Gastroesophageal sphincter (tissue), 4 donors: Measurements from ENCODE around the gene SNCB. TPM values are rescaled to one million over a fixed set of nuclear protein-coding genes. Genes with fewer than 3 reads are reported as not detected.

Experiments
- ATAC-seq: fragments of 150-250 bp; one replicate; pipeline ENCODE4 v1.9.1; 2016; ENCODE audit warnings: mild to moderate bottlenecking, moderate library complexity
- H3K27ac ChIP-seq, 4 donors: fragments of 200-600 bp; sonication (generic) in 3 of 4; 1 replicate in 3 of 4; 2 replicates in 1 of 4; pipeline ENCODE4 v1.5.1; 2016 to 2019
- H3K27me3 ChIP-seq: fragments of 200-600 bp; sonication (generic); one replicate; pipeline ENCODE4 v1.5.1; 2019
- H3K36me3 ChIP-seq, 2 donors: fragments of 200-600 bp; sonication (generic); one replicate each; pipeline ENCODE4 v1.5.1; 2019; ENCODE audit warnings: control low read depth in 1 of 2
- H3K4me1 ChIP-seq, 3 donors: fragments of 200-600 bp; sonication (generic); 1 replicate in 2 of 3; 2 replicates in 1 of 3; pipeline ENCODE4 v1.5.1; 2016 to 2019; ENCODE audit warnings: control low read depth in 2 of 3
- H3K4me3 ChIP-seq, 2 donors: fragments of 200-600 bp; sonication (generic); one replicate each; pipeline ENCODE4 v1.5.1; 2019; ENCODE audit warnings: mild to moderate bottlenecking in 1 of 2, moderate library complexity in 1 of 2
- H3K9me3 ChIP-seq, 3 donors: fragments of 200-600 bp; sonication (generic); one replicate each; pipeline ENCODE4 v1.5.1; 2017 to 2019; ENCODE audit warnings: control low read depth in 2 of 3
- EP300 ChIP-seq: sonication (generic); formaldehyde crosslinking; IDR thresholded peaks from one replicate; pipeline ENCODE4 v1.6.1; 2017; ENCODE audit warnings: antibody characterized with exemption, mild to moderate bottlenecking
- POLR2A ChIP-seq, 2 donors: fragments of 450-650 bp; IDR thresholded peaks; one replicate each; pipeline ENCODE4 v1.6.1; 2017; ENCODE audit warnings: antibody characterized with exemption in 2 of 2, mild to moderate bottlenecking in 2 of 2, moderate library complexity in 1 of 2
- POLR2AphosphoS5 ChIP-seq: sonication (generic); formaldehyde crosslinking; IDR thresholded peaks from one replicate; pipeline ENCODE4 v1.6.1; 2017; ENCODE audit warnings: antibody characterized with exemption
- WGBS, 2 donors: methylation state at CpG; one replicate each; pipeline ENCODE4 v1.1.5; 2018; ENCODE audit warnings: low coverage in 1 of 2; 5-methylcytosine and 5-hydroxymethylcytosine counted together
- total RNA-seq, 4 donors: library from RNA; depleted of rRNA; stranded (reverse); fragments of >200 nt; gene quantifications; one replicate each; pipeline ENCODE4 v1.1.0, GENCODE V29; 2016
- TF ChIP-seq, protein P1 (sequence below), 4 experiments: fragments of 200-600 bp in 2 of 4; fragments of 450-650 bp in 2 of 4; sonication (generic) in 1 of 4; IDR thresholded peaks; one replicate each; pipeline ENCODE4 v1.5.1; 2017 to 2019; ENCODE audit warnings: antibody characterized with exemption in 4 of 4, mild to moderate bottlenecking in 2 of 4, moderate library complexity in 2 of 4

SNCB gene
- total RNA-seq, 4 donors from 2014 or later = not detected

DNA sequence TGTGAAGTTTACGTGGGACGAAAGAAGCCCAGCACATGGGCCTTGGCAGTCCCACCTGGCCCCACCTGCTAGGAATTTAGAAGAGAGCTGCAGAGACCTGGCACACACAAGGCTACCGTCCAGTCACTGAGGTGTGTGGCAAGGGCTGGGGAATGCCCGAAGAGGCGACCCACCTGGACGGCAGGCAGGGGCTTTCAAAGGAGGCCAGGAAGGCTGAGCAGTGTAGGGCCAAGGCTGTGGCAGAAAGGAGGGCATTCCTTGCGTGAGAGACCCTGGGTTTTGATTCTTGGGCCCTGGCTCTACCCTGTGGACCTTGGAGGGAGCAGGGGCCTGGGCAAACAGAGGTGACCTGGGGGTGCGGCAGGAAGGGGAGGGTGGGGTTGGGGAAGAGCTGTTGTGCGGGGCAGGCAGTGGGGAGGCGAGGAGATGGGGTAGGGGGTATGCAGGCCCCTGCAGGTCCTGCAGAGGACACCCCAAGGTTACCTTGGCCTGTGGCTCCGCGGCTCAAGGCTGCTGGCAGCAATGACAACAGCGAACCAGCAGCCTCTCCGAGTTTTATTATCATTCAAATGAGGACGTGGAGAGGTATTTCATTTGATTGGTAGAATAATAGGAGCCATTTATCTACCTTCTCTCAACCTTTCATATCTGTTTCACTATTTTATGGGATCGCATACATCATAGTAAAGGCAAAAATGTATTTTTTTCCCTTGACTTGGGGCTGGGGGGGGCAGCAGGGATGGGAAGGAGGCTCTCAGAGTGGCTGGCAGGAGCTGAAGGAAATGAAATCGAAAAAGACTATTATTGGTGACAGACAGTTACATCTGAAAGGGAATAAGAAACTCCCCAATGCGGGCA, 41.8 kb upstream of the SNCB start:
- no peaks in the 10 kb centered on the region for H3K4me1 ChIP-seq
- no peak overlapping the region for H3K27ac ChIP-seq
- no peak for ATAC-seq
- H3K9me3 ChIP-seq = no peaks in the 10 kb centered on the region
- no peak overlapping the region for H3K4me3 ChIP-seq
- H3K36me3 ChIP-seq = no peaks in the 10 kb centered on the region
- H3K27me3 ChIP-seq = peaks cover 66% of the 10 kb centered on the region
- TF ChIP-seq POLR2AphosphoS5 (no peak), EP300 (no peak), POLR2A (IDR thresholded peaks at IDR 0.05) (no peak)
- TF ChIP-seq, protein P1, sequence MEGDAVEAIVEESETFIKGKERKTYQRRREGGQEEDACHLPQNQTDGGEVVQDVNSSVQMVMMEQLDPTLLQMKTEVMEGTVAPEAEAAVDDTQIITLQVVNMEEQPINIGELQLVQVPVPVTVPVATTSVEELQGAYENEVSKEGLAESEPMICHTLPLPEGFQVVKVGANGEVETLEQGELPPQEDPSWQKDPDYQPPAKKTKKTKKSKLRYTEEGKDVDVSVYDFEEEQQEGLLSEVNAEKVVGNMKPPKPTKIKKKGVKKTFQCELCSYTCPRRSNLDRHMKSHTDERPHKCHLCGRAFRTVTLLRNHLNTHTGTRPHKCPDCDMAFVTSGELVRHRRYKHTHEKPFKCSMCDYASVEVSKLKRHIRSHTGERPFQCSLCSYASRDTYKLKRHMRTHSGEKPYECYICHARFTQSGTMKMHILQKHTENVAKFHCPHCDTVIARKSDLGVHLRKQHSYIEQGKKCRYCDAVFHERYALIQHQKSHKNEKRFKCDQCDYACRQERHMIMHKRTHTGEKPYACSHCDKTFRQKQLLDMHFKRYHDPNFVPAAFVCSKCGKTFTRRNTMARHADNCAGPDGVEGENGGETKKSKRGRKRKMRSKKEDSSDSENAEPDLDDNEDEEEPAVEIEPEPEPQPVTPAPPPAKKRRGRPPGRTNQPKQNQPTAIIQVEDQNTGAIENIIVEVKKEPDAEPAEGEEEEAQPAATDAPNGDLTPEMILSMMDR (IDR thresholded peaks at IDR 0.05) = no peak
- 37 to 67% methylated on average over 5 to 6 of the region's 18 CpGs for WGBS, 2 donors

DNA sequence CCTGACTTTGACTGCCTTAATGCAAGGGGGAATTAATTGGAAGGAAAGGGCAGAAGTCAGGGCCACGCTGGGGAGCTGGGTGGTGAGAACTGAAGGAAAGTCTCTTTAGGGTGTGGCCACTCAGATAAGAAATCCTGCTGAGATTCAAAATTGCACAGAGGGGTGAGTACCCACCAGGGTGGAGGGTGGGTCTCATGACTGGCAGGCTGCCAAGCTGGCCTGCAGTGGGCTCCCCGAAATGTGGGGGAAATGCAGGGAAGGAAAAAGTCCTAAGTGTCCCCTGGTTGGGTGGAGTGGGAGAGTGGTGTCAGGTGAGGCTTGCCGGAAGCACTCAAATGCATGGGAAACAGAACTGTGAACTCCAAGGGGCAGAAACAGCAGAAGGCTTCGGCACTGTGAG, 41.1 kb upstream of the SNCB start:
- no peak for ATAC-seq
- no peak overlapping the region for H3K4me3 ChIP-seq
- H3K27ac ChIP-seq = no peak overlapping the region
- WGBS, 2 donors = 38% methylated on average over 2 of the region's 4 CpGs; no CpG with 5 or more reads in 1 of the 2 donors
- no peaks in the 10 kb centered on the region for H3K36me3 ChIP-seq
- TF ChIP-seq, protein P1 (IDR thresholded peaks at IDR 0.05) = no peak
- TF ChIP-seq POLR2A (IDR thresholded peaks at IDR 0.05) = no peak
- TF ChIP-seq POLR2AphosphoS5 = no peak
- no peak for TF ChIP-seq EP300
- peaks cover 61% of the 10 kb centered on the region for H3K27me3 ChIP-seq
- no peaks in the 10 kb centered on the region for H3K4me1 ChIP-seq
- H3K9me3 ChIP-seq = no peaks in the 10 kb centered on the region

DNA sequence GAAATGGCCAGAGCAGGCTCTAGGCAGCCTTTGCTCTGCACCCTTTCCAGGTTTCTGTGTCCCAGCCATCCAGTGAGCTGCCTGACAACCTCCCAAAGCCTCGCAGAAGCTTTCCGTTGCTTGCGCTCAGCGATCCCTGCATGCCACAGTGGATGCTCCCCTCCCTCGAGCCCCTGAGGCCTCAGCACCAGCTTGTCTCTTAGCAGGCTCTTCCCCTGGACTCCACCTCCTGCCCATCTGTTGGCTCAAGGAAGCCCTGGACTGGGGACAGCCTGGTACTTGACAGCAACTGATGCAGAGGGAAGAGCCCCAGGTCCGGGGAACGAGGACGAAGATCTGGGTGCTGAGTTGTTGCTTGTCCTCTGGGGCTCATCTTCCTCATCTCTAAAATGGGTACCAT, 40.1 kb upstream of the SNCB start:
- TF ChIP-seq POLR2A (IDR thresholded peaks at IDR 0.05) (no peak), EP300 (no peak), POLR2AphosphoS5 (no peak)
- TF ChIP-seq, protein P1 (IDR thresholded peaks at IDR 0.05) = no peak
- Histone ChIP-seq H3K36me3 (no peaks in the 10 kb centered on the region), H3K27ac (no peak overlapping the region), H3K4me3 (no peak overlapping the region), H3K9me3 (no peaks in the 10 kb centered on the region), H3K27me3 (peaks cover 69% of the 10 kb centered on the region), H3K4me1 (no peaks in the 10 kb centered on the region)
- ATAC-seq = no peak
- WGBS, 2 donors = 58 to 70% methylated on average over 2 to 6 of the region's 8 CpGs

DNA sequence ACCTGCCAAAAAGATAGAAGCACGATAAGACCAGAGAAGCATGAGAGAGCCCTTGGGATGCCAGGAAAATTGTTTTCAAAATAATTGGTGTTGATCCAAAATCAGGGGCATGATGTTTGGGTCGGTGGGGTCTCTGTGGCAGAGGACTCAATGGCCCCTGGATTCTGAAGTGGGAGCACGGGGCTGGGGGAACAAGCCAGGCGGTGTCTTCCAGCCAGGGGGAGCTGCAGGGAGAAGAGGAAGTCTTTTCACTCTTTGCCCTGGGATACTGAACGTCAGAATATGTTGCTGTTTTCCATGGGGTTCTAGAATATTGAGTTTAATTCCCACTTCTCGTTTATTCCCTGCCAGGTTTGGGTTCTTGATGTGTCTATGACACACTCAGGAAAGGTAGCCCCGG, 37.3 kb upstream of the SNCB start:
- 56 to 79% methylated on average over 5 to 7 of the region's 7 CpGs for WGBS, 2 donors
- TF ChIP-seq EP300 (no peak), POLR2A (IDR thresholded peaks at IDR 0.05) (no peak), POLR2AphosphoS5 (no peak)
- TF ChIP-seq, protein P1 (IDR thresholded peaks at IDR 0.05) = no peak

DNA sequence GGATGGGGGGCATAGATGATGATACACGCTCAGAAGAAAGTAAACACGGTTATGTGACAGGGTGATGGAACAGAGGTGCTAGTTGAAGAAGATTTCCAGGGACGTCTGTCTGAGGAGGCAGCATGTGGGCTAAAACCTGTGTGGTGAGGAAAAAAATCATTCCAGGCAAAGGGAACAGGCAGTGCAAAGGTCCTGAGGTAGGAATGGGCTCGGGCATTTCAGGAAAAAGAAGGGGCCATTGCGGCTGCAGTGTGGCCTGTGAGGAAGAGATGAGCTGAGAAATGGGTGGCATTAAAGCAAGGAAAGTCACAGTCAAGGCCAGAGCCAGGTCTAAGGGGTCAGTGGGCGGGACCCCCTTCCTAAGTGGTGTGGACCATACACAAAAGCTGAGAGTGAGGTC, 35.2 kb upstream of the SNCB start:
- Histone ChIP-seq H3K4me1 (peaks cover 0 to 8% (median 3%) of the 10 kb centered on the region in 3 donors), H3K36me3 (no peaks in the 10 kb centered on the region), H3K27me3 (peaks cover 77% of the 10 kb centered on the region), H3K27ac (no peak overlapping the region), H3K4me3 (no peak overlapping the region), H3K9me3 (no peaks in the 10 kb centered on the region)
- TF ChIP-seq EP300 (no peak), POLR2AphosphoS5 (no peak)
- TF ChIP-seq, protein P1 (IDR thresholded peaks at IDR 0.05) = no peak
- WGBS, 2 donors = 77 to 82% methylated on average over 5 to 6 of the region's 6 CpGs
- ATAC-seq = no peak

More for the DNA sequence above, 37.3 kb upstream of the SNCB start:
- Histone ChIP-seq H3K4me1 (no peaks in the 10 kb centered on the region), H3K4me3 (no peak overlapping the region), H3K27me3 (peaks cover 82% of the 10 kb centered on the region), H3K9me3 (no peaks in the 10 kb centered on the region), H3K27ac (no peak overlapping the region), H3K36me3 (no peaks in the 10 kb centered on the region)
- ATAC-seq = no peak
